ENCODE measurements around the gene CHRNA4.

Gene CHRNA4

GRCh38 chr20:63329331-63330083 is 31.6 kb downstream of the CHRNA4 start:
- WGBS (ENCODE audit: insufficient coverage, insufficient read length) = no CpG with 5 or more reads among the region's 18 CpGs

DNA sequence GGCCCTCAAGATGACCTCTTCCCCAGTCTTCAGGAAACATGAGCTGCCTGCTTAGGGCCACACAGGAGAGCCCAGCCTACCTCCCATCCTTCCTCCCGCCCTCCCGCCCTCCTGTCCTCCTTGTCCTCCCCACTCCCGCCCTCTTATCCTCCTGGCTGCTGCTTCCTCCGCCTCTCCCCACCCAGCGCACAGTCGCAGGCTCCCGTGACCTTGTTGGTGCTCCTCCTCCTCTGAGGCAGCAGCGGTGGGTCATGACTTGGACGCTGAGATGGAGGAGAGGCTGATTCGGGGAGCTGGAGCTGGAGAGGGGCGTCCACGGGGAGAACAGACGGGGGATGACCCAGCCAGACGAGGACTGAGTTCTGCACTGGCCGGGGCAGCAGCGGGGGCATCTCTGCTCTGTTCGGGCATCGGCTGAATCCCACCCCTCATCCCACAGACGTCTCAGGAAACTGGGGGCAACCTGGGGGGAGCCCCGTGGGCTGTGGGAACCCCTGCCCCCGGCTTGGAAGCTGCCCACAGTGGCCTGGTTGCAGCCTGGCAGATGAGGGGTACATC is 32.4 kb downstream of the CHRNA4 start:
- Histone ChIP-seq H3K4me3 (ENCODE audit: low read length) (no peak overlapping the region), H3K27ac (ENCODE audit: low read length) (no peak overlapping the region), H3K27me3 (ENCODE audit: control insufficient read depth, insufficient read depth, low read length) (no peaks in the 10 kb centered on the region), H3K4me1 (ENCODE audit: control insufficient read depth, insufficient read depth, low read length) (no peaks in the 10 kb centered on the region), H3K36me3 (ENCODE audit: control insufficient read depth, insufficient read depth, low read length) (no peaks in the 10 kb centered on the region), H3K9me3 (ENCODE audit: control insufficient read depth, insufficient read depth, low read length) (no peaks in the 10 kb centered on the region)
- no peak for DNase-seq (ENCODE audit: low read depth, low spot score)
- WGBS (ENCODE audit: insufficient coverage, insufficient read length) = no CpG with 5 or more reads among the region's 21 CpGs

More at GRCh38 chr20:63329331-63330083, 31.6 kb downstream of the CHRNA4 start:
- Histone ChIP-seq H3K27me3 (ENCODE audit: control insufficient read depth, insufficient read depth, low read length) (no peaks in the 10 kb centered on the region), H3K27ac (ENCODE audit: low read length) (no peak overlapping the region), H3K9me3 (ENCODE audit: control insufficient read depth, insufficient read depth, low read length) (no peaks in the 10 kb centered on the region), H3K36me3 (ENCODE audit: control insufficient read depth, insufficient read depth, low read length) (no peaks in the 10 kb centered on the region), H3K4me1 (ENCODE audit: control insufficient read depth, insufficient read depth, low read length) (no peaks in the 10 kb centered on the region), H3K4me3 (ENCODE audit: low read length) (no peak overlapping the region)
- no peak for DNase-seq (ENCODE audit: low read depth, low spot score)

GRCh38 chr20:63328026-63328700 is 33.0 kb downstream of the CHRNA4 start:
- H3K4me1 ChIP-seq (ENCODE audit: control insufficient read depth, insufficient read depth, low read length) = no peaks in the 10 kb centered on the region
- WGBS (ENCODE audit: insufficient coverage, insufficient read length) = no CpG with 5 or more reads among the region's 20 CpGs
- H3K27me3 ChIP-seq (ENCODE audit: control insufficient read depth, insufficient read depth, low read length) = no peaks in the 10 kb centered on the region
- H3K4me3 ChIP-seq (ENCODE audit: low read length) = no peak overlapping the region
- H3K36me3 ChIP-seq (ENCODE audit: control insufficient read depth, insufficient read depth, low read length) = no peaks in the 10 kb centered on the region
- no peak for DNase-seq (ENCODE audit: low read depth, low spot score)
- H3K9me3 ChIP-seq (ENCODE audit: control insufficient read depth, insufficient read depth, low read length) = no peaks in the 10 kb centered on the region
- H3K27ac ChIP-seq (ENCODE audit: low read length) = no peak overlapping the region

- Histone ChIP-seq H3K27ac (ENCODE audit: low read length) (no peak overlapping the region), H3K4me1 (ENCODE audit: control insufficient read depth, insufficient read depth, low read length) (no peaks in the 10 kb centered on the region), H3K4me3 (ENCODE audit: low read length) (no peak overlapping the region), H3K9me3 (ENCODE audit: control insufficient read depth, insufficient read depth, low read length) (no peaks in the 10 kb centered on the region), H3K27me3 (ENCODE audit: control insufficient read depth, insufficient read depth, low read length) (no peaks in the 10 kb centered on the region), H3K36me3 (ENCODE audit: control insufficient read depth, insufficient read depth, low read length) (no peaks in the 10 kb centered on the region)
- no peak for DNase-seq (ENCODE audit: low read depth, low spot score)
- no CpG with 5 or more reads among the region's 8 CpGs for WGBS (ENCODE audit: insufficient coverage, insufficient read length)
Observed at GRCh38 chr20:63327231-63327745, 33.9 kb downstream of the CHRNA4 start.

DNA sequence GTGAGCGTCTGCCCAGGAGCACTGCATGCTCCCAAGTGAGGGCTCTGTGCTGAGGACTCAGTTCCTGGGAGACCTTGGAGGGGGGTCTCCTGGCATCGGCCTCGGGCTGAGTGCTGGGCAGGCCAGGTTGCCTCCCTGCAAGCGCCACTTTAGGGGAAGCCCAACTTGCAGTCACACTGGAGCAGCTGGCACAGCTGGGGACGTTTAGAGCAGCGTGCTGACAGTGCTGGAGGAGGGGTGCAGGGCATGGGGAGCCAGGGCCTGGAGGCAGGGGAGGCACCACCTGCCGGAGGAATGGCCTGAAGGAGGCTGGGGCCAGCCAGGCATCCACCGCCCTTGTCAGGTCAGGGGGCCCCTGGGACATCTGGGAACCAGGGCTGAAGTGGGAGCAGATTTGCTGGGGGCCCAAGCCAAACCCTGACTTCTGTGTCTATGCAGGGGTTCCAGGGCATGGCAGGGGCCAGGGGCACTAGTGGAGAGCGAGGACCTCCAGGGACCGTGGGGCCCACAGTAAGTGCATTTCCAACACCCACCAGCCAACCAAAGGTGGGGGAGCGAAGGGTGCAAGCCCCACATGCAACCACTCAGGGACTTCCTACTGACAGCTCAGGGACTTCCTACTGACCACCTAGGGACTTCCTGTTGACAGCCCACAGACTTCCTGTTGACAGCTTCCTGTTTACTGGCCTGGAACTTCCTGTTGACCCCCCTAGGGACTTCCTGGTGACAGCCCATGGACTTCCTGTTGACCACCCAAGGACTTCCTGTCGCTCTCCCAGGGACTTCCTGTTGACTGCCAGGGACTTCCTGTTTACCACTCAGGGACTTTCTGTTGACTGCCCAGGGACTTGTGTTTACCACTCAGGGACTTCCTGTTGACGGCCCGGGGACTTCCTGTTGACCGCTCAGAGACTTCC is 34.6 kb downstream of the CHRNA4 start:
- no peaks in the 10 kb centered on the region for H3K36me3 ChIP-seq (ENCODE audit: control insufficient read depth, insufficient read depth, low read length)
- DNase-seq (ENCODE audit: low read depth, low spot score) = no peak
- no peak overlapping the region for H3K27ac ChIP-seq (ENCODE audit: low read length)
- WGBS (ENCODE audit: insufficient coverage, insufficient read length) = no CpG with 5 or more reads among the region's 15 CpGs
- no peaks in the 10 kb centered on the region for H3K27me3 ChIP-seq (ENCODE audit: control insufficient read depth, insufficient read depth, low read length)
- no peak overlapping the region for H3K4me3 ChIP-seq (ENCODE audit: low read length)
- no peaks in the 10 kb centered on the region for H3K4me1 ChIP-seq (ENCODE audit: control insufficient read depth, insufficient read depth, low read length)
- H3K9me3 ChIP-seq (ENCODE audit: control insufficient read depth, insufficient read depth, low read length) = no peaks in the 10 kb centered on the region

DNA sequence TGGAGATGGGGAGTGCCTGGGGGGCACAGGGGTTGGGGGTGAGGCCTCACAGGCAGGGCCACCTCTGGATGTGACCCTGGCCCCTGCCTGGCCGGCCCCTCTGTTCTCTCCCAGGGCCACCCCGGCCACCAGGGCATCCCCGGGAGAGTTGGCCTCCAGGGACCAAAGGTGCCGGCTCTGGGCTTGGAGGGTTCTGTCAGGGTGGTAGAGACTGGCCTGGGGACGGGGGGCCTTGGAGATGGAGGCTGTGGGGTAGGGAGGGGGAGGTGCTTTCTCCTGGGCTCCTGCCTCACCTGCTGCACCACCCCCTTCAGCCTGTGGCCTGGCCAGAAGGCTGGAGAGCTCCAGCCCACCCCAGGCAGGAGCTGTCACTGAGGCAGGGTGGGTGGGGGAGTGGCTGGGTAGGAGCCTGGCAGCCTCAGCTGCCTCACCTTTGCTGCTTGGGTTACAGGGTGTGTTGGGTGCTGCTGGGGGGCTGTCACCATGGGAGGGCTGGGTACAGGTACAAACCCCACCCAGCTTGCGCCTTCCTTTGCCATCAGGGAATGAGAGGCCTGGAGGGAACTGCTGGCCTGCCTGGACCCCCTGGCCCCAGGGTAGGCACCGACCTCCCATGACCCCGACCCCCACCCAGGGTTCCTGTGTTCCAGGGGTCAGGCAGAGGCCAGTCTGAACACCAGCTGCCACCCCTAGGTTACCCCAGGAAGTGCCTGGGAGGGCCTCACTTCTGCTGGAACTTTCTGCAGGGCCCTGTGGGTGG is 35.4 kb downstream of the CHRNA4 start:
- H3K27me3 ChIP-seq (ENCODE audit: control insufficient read depth, insufficient read depth, low read length) = no peaks in the 10 kb centered on the region
- no peaks in the 10 kb centered on the region for H3K9me3 ChIP-seq (ENCODE audit: control insufficient read depth, insufficient read depth, low read length)
- H3K27ac ChIP-seq (ENCODE audit: low read length) = no peak overlapping the region
- H3K4me1 ChIP-seq (ENCODE audit: control insufficient read depth, insufficient read depth, low read length) = no peaks in the 10 kb centered on the region
- no CpG with 5 or more reads among the region's 8 CpGs for WGBS (ENCODE audit: insufficient coverage, insufficient read length)
- H3K36me3 ChIP-seq (ENCODE audit: control insufficient read depth, insufficient read depth, low read length) = no peaks in the 10 kb centered on the region
- no peak for DNase-seq (ENCODE audit: low read depth, low spot score)
- no peak overlapping the region for H3K4me3 ChIP-seq (ENCODE audit: low read length)

DNA sequence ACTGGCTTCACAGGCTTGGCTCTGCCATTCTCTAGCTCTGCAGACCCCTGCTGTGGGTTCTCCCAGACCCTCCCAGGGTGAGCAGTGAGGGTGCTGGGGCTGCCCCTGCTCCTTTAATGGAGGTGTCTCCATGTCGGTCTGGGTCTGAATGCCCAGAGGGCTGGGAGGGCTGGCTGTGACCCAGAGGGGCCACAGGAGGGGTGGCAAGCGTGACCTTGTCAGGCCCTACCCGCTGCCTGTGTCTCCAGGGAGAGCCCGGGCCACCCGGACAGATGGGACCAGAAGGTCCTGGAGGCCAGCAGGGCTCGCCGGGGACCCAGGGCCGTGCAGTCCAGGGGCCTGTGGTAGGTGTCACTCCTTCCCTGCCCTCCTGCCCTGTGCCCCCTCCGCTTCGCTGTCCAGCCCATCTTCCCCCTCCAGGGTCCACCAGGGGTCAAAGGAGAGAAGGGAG is 36.1 kb downstream of the CHRNA4 start:
- Histone ChIP-seq H3K9me3 (ENCODE audit: control insufficient read depth, insufficient read depth, low read length) (no peaks in the 10 kb centered on the region), H3K36me3 (ENCODE audit: control insufficient read depth, insufficient read depth, low read length) (no peaks in the 10 kb centered on the region), H3K4me3 (ENCODE audit: low read length) (no peak overlapping the region), H3K4me1 (ENCODE audit: control insufficient read depth, insufficient read depth, low read length) (no peaks in the 10 kb centered on the region), H3K27ac (ENCODE audit: low read length) (no peak overlapping the region), H3K27me3 (ENCODE audit: control insufficient read depth, insufficient read depth, low read length) (no peaks in the 10 kb centered on the region)
- no CpG with 5 or more reads among the region's 10 CpGs for WGBS (ENCODE audit: insufficient coverage, insufficient read length)
- DNase-seq (ENCODE audit: low read depth, low spot score) = no peak

DNA sequence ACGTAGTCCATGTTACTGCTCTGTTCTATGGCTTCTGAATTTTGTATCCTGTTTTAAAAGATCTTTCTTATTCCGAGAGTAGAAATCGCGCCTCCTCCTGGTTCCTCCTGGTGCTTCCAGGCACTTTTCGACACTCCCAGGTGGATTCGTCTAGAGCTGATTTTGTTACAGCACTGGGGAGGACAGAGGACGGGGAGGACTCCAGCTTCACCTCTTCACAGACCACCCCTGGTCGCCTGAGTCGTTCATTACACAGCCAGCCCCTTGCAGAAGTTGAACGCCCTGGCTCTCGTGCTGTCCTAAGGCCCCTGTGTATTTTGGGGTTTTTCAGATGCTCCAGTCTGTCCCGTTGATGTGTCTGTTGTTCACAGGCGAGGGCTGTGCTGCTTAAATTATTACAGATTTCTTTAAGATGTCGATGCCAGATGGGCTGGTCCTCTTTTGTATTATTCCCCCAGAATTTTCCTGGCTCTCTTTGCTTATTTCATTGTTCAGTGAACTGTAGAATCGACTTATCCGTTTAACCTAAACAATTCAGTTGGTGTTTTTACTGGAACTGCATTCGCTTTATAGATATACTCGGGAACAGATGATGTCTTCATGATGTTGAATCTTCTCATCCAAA is 37.7 kb downstream of the CHRNA4 start:
- no peaks in the 10 kb centered on the region for H3K36me3 ChIP-seq (ENCODE audit: control insufficient read depth, insufficient read depth, low read length)
- no peak for DNase-seq (ENCODE audit: low read depth, low spot score)
- H3K27me3 ChIP-seq (ENCODE audit: control insufficient read depth, insufficient read depth, low read length) = no peaks in the 10 kb centered on the region
- no peak overlapping the region for H3K4me3 ChIP-seq (ENCODE audit: low read length)
- H3K27ac ChIP-seq (ENCODE audit: low read length) = no peak overlapping the region
- no peaks in the 10 kb centered on the region for H3K4me1 ChIP-seq (ENCODE audit: control insufficient read depth, insufficient read depth, low read length)
- no peaks in the 10 kb centered on the region for H3K9me3 ChIP-seq (ENCODE audit: control insufficient read depth, insufficient read depth, low read length)
- WGBS (ENCODE audit: insufficient coverage, insufficient read length) = no CpG with 5 or more reads among the region's 18 CpGs

- no peaks in the 10 kb centered on the region for H3K36me3 ChIP-seq (ENCODE audit: control insufficient read depth, insufficient read depth, low read length)
- H3K9me3 ChIP-seq (ENCODE audit: control insufficient read depth, insufficient read depth, low read length) = no peaks in the 10 kb centered on the region
- H3K4me1 ChIP-seq (ENCODE audit: control insufficient read depth, insufficient read depth, low read length) = no peaks in the 10 kb centered on the region
- no peak overlapping the region for H3K27ac ChIP-seq (ENCODE audit: low read length)
- H3K4me3 ChIP-seq (ENCODE audit: low read length) = no peak overlapping the region
- no peaks in the 10 kb centered on the region for H3K27me3 ChIP-seq (ENCODE audit: control insufficient read depth, insufficient read depth, low read length)
- no peak for DNase-seq (ENCODE audit: low read depth, low spot score)
- no CpG with 5 or more reads among the region's 15 CpGs for WGBS (ENCODE audit: insufficient coverage, insufficient read length)
Observed at GRCh38 chr20:63322933-63323273, 38.2 kb downstream of the CHRNA4 start.
